ENCODE data around the gene OTOGL.

Gene OTOGL

DNA sequence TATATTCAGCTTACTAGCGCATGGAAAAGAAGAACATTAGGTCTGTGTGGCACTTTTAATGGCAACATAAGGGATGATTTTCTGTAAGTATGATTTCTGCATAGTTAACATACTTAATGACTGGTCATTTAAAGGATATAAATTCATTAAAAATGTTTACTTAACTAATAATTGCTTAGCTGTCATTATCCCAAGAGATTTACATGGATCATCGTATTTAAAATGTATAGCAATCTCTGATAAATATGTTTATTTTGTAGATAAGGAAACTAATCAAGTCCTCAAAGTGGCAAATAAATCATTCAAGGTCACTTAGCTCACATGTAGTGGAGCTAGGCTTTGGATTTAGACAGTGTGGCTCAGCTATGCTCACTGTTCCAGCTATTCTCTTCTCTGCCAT is 158.6 kb downstream of the OTOGL start:
- TF ChIP-seq, protein P1, sequence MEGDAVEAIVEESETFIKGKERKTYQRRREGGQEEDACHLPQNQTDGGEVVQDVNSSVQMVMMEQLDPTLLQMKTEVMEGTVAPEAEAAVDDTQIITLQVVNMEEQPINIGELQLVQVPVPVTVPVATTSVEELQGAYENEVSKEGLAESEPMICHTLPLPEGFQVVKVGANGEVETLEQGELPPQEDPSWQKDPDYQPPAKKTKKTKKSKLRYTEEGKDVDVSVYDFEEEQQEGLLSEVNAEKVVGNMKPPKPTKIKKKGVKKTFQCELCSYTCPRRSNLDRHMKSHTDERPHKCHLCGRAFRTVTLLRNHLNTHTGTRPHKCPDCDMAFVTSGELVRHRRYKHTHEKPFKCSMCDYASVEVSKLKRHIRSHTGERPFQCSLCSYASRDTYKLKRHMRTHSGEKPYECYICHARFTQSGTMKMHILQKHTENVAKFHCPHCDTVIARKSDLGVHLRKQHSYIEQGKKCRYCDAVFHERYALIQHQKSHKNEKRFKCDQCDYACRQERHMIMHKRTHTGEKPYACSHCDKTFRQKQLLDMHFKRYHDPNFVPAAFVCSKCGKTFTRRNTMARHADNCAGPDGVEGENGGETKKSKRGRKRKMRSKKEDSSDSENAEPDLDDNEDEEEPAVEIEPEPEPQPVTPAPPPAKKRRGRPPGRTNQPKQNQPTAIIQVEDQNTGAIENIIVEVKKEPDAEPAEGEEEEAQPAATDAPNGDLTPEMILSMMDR (IDR thresholded peaks at IDR 0.05; ENCODE audit: low read depth, low read length): no peak
- H3K4me3 ChIP-seq (ENCODE audit: low read depth, low read length): no peak overlapping the region
- no peak for DNase-seq (ENCODE audit: low read depth, low spot score)
- in situ Hi-C loops (cut with HindIII; ENCODE audit: low sequenced_read_pairs): no loop called here

DNA sequence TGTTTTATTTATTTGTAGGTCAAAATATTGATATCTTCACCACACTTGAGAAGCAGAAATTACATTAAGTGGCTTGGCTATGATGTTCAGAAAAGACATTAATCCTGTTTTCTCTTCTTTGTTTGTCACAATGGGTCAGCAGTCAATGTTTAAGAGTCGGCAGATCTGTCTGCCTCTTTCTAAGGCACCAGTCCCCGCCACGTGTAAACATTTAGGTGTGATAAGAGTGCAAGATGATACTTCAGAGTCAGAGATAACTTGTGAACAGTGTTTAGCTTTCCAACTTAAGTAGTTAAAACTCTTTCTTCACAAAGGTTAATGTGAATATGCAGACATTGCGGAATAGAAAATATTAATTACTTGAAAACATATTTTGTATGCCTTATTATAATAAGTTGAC is 160.9 kb downstream of the OTOGL start:
- TF ChIP-seq, protein P1 (IDR thresholded peaks at IDR 0.05; ENCODE audit: low read depth, low read length): no peak
- no peak overlapping the region for H3K4me3 ChIP-seq (ENCODE audit: low read depth, low read length)
- in situ Hi-C loops (cut with HindIII; ENCODE audit: low sequenced_read_pairs): no loop called here
- no peak for DNase-seq (ENCODE audit: low read depth, low spot score)

DNA sequence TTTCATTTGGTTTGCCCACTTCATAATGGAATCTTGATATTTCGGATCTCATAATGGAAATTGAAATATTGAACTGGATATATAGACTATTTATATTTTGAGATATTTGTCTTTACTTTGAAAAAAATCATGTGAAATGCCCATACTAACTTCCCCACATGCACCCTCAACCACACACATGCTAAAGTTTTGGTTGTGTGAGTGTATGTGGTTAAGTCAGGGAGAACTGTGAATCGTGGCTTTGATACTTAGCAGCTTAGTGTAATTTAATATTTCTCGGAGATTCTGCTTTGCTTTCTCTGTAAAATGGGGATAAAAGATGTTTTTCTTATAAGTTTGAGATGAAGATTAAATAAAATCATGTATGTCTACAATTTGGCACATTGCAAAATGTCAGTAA is 162.1 kb downstream of the OTOGL start:
- no peak overlapping the region for H3K4me3 ChIP-seq (ENCODE audit: low read depth, low read length)
- in situ Hi-C loops (cut with HindIII; ENCODE audit: low sequenced_read_pairs): no loop called here
- no peak for DNase-seq (ENCODE audit: low read depth, low spot score)
- TF ChIP-seq, protein P1 (IDR thresholded peaks at IDR 0.05; ENCODE audit: low read depth, low read length): no peak

DNA sequence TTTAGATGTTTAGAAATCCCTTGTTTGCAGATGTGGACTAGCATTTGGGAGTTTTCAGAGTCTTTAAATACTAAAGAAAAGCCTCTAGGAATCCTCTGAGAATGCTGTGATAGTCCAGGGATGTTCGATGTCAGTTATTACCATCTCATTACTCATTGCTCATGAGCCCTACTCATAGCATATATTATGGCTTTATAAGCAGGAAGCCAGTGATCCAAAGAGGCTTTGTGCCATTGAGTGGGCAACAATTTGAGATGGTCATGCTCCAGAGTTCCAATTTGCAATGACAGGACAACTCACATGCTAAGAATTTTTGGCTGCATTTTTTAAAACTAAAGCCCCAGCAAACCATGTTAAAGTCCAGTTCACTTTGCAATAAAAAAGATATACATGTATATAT is 163.0 kb downstream of the OTOGL start:
- no peak for DNase-seq (ENCODE audit: low read depth, low spot score)
- TF ChIP-seq, protein P1 (IDR thresholded peaks at IDR 0.05; ENCODE audit: low read depth, low read length): no peak
- no peak overlapping the region for H3K4me3 ChIP-seq (ENCODE audit: low read depth, low read length)
- in situ Hi-C loops (cut with HindIII; ENCODE audit: low sequenced_read_pairs): no loop called here

DNA sequence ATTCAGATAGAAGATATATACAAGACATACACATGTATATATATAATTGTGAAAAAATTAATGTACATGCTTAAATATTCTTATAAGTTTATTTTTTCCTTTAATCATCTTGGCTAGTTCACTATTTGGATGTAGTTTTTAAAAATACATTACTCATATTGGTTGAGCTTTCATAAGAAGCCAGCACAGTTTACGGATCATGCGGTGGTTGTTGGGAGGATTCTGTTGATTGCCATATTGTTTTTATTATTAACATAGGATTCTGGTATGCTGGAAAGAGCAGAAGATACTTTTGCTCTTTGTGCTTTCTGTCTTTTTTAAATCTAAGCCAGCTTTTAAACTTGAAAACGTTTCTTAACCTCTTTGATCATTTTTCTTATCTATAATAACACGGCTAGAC is 163.4 kb downstream of the OTOGL start:
- no peak overlapping the region for H3K4me3 ChIP-seq (ENCODE audit: low read depth, low read length)
- no peak for DNase-seq (ENCODE audit: low read depth, low spot score)
- TF ChIP-seq, protein P1 (IDR thresholded peaks at IDR 0.05; ENCODE audit: low read depth, low read length): no peak
- in situ Hi-C loops (cut with HindIII; ENCODE audit: low sequenced_read_pairs): no loop called here

DNA sequence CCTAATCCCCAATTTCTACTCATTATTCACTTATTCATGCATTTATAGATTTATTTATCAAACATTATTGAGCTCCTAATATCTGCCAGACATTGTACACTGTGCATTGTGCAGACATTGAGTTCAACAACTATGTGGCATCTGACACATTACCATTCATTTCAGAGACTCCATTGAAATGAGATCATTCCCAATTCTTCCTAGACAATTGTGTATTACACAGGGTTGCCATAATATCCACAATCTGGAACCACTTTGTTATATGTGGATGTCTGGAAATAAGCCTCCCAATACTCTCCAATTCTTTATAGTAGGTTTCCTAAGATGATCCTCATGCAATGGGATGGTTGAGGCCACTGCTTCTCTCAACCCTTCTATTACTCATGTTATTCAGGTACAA is 165.0 kb downstream of the OTOGL start:
- in situ Hi-C loops (cut with HindIII; ENCODE audit: low sequenced_read_pairs): no loop called here
- TF ChIP-seq, protein P1 (IDR thresholded peaks at IDR 0.05; ENCODE audit: low read depth, low read length): no peak
- H3K4me3 ChIP-seq (ENCODE audit: low read depth, low read length): no peak overlapping the region
- DNase-seq (ENCODE audit: low read depth, low spot score): no peak

DNA sequence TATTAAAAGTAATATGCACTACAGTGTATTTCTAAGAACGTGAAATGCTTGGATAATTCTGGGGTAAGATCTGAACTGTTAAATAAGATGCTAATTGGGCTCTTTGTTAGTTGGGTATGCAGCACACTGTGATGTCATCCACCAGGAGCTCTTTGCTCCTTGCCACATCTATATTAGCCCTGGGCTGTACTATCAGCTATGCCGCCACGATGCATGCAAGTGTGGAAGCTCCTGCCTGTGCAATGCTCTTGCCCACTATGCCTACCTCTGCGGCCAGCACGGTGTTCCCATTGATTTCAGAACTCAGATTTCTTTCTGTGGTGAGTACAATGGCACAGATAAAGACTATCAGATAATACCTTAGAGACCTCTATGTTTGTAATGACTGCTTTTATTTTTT is 165.6 kb downstream of the OTOGL start:
- in situ Hi-C loops (cut with HindIII; ENCODE audit: low sequenced_read_pairs): no loop called here
- no peak for DNase-seq (ENCODE audit: low read depth, low spot score)
- TF ChIP-seq, protein P1 (IDR thresholded peaks at IDR 0.05; ENCODE audit: low read depth, low read length): no peak
- H3K4me3 ChIP-seq (ENCODE audit: low read depth, low read length): no peak overlapping the region

All from astrocyte of the spinal cord (primary cell).